Smooth muscle cell (in vitro differentiated cells): Measurements from ENCODE around the gene ADORA2A. TPM values are rescaled to one million over a fixed set of nuclear protein-coding genes. Genes with fewer than 3 reads are reported as not detected.
A peak's percentile ranks its signal among the peaks of the same experiment; 100 is the strongest.

Experiments
- DNase-seq: peaks from one replicate; lab custom pipeline; 2025; ENCODE audit not compliant: unreplicated experiment; lab: John Stamatoyannopoulos, UW
- H2AFZ ChIP-seq: fragments of 200-600 bp; sonication (generic); 2 replicates; pipeline ENCODE4 v1.6.0; 2016; ENCODE audit warnings: antibody characterized with exemption, low read depth, mild to moderate bottlenecking
- H3F3A ChIP-seq: fragments of 200-600 bp; sonication (generic); 2 replicates; pipeline ENCODE4 v1.6.0; 2017; ENCODE audit warnings: antibody characterized with exemption, low read depth
- H3K27ac ChIP-seq: fragments of 200-600 bp; sonication (generic); 2 replicates; pipeline ENCODE4 v1.5.1; 2016; ENCODE audit warnings: low read depth, mild to moderate bottlenecking
- H3K27me3 ChIP-seq: fragments of 200-600 bp; sonication (generic); 2 replicates; pipeline ENCODE4 v1.6.1; 2016; ENCODE audit warnings: low read depth, mild to moderate bottlenecking
- H3K36me3 ChIP-seq: fragments of 200-600 bp; sonication (generic); 2 replicates; pipeline ENCODE4 v1.5.1; 2016; ENCODE audit warnings: low read depth
- H3K4me1 ChIP-seq: fragments of 200-600 bp; sonication (generic); 2 replicates; pipeline ENCODE4 v1.5.1; 2016; ENCODE audit warnings: low read depth
- H3K4me2 ChIP-seq: fragments of 200-600 bp; sonication (generic); 2 replicates; pipeline ENCODE4 v1.6.0; 2016; ENCODE audit warnings: mild to moderate bottlenecking
- H3K4me3 ChIP-seq: fragments of 200-600 bp; sonication (generic); 2 replicates; pipeline ENCODE4 v1.5.1; 2016; ENCODE audit warnings: mild to moderate bottlenecking
- H3K79me2 ChIP-seq: fragments of 200-600 bp; sonication (generic); 2 replicates; pipeline ENCODE4 v1.6.0; 2016; ENCODE audit warnings: low read depth, mild to moderate bottlenecking
- H3K9ac ChIP-seq: fragments of 200-600 bp; sonication (generic); 2 replicates; pipeline ENCODE4 v1.6.0; 2016; ENCODE audit warnings: low read depth
- H3K9me3 ChIP-seq: fragments of 200-600 bp; sonication (generic); replicated peaks from 2 replicates; pipeline ENCODE4 v1.5.1; 2016; ENCODE audit warnings: low read depth
- H4K20me1 ChIP-seq: fragments of 200-600 bp; sonication (generic); 2 replicates; pipeline ENCODE4 v1.6.0; 2016; ENCODE audit warnings: low read depth
- CTCF ChIP-seq: fragments of 200-600 bp; sonication (generic); IDR thresholded peaks from 2 replicates; pipeline ENCODE4 v1.5.1; 2017; ENCODE audit warnings: borderline replicate concordance, mild to moderate bottlenecking, antibody characterized with exemption; ENCODE audit not compliant: insufficient read depth, poor library complexity, severe bottlenecking
- WGBS: methylation state at CpG from one replicate; pipeline ENCODE4 v1.1.7; 2016; ENCODE audit warnings: low lambda C conversion rate; 5-methylcytosine and 5-hydroxymethylcytosine counted together
- polyA plus RNA-seq: library from polyadenylated mRNA; unstranded; fragments of >200 nt; fragmentation: Nextera tagmentation; extraction: Ambion mirVana; gene quantifications from 2 replicates; pipeline ENCODE4 v1.2.1, GENCODE V29; 2016
- total RNA-seq: library from RNA; depleted of rRNA; stranded (reverse); fragments of >200 nt; gene quantifications from 2 replicates; pipeline ENCODE4 v1.2.3, GENCODE V29; 2014

ADORA2A gene
- total and polyA plus RNA-seq, 2 experiments from 2014 or later = 1.6 to 1.8 TPM

GRCh38 chr22:24390156-24390555 lies 37.2 kb upstream of the ADORA2A start:
- no peak for TF ChIP-seq CTCF
- no peaks in the 10 kb centered on the region for H3K27me3 ChIP-seq

GRCh38 chr22:24390576-24390975 lies 36.8 kb upstream of the ADORA2A start:
- H3K36me3 ChIP-seq = no peaks in the 10 kb centered on the region
- H3K27ac ChIP-seq = no peak overlapping the region
- no peaks in the 10 kb centered on the region for H3K27me3 ChIP-seq
- peaks cover 54% of the 10 kb centered on the region for H4K20me1 ChIP-seq
- H3K9me3 ChIP-seq = no peaks in the 10 kb centered on the region
- no peaks in the 10 kb centered on the region for H3K4me1 ChIP-seq
- 85% methylated on average over 7 of the region's 7 CpGs for WGBS
- no peaks in the 10 kb centered on the region for H3F3A ChIP-seq
- no peaks in the 10 kb centered on the region for H3K79me2 ChIP-seq
- H2AFZ ChIP-seq = no peak overlapping the region
- no peak for DNase-seq
- no peak overlapping the region for H3K4me3 ChIP-seq
- no peak overlapping the region for H3K4me2 ChIP-seq
- no peak overlapping the region for H3K9ac ChIP-seq
- TF ChIP-seq CTCF = no peak

More at GRCh38 chr22:24390156-24390555, 37.2 kb upstream of the ADORA2A start:
- Histone ChIP-seq H2AFZ (no peak overlapping the region), H3F3A (no peaks in the 10 kb centered on the region), H3K9ac (no peak overlapping the region), H3K4me1 (no peaks in the 10 kb centered on the region), H3K79me2 (no peaks in the 10 kb centered on the region), H3K4me2 (no peak overlapping the region), H3K4me3 (no peak overlapping the region), H3K27ac (no peak overlapping the region), H4K20me1 (peaks cover 53% of the 10 kb centered on the region), H3K9me3 (no peaks in the 10 kb centered on the region), H3K36me3 (no peaks in the 10 kb centered on the region)
- WGBS = 91% methylated on average over 2 of the region's 2 CpGs
- DNase-seq = no peak

GRCh38 chr22:24391836-24392217 lies 35.6 kb upstream of the ADORA2A start:
- Histone ChIP-seq H3K4me1 (no peaks in the 10 kb centered on the region), H3K79me2 (no peaks in the 10 kb centered on the region), H3F3A (no peaks in the 10 kb centered on the region), H3K4me2 (peak overlapping the region; percentile 6), H3K9me3 (no peaks in the 10 kb centered on the region), H3K9ac (no peak overlapping the region), H3K27ac (no peak overlapping the region), H2AFZ (no peak overlapping the region), H4K20me1 (peaks cover 52% of the 10 kb centered on the region), H3K4me3 (no peak overlapping the region), H3K36me3 (no peaks in the 10 kb centered on the region), H3K27me3 (no peaks in the 10 kb centered on the region)
- no peak for TF ChIP-seq CTCF
- 69% methylated on average over 3 of the region's 3 CpGs for WGBS
- DNase-seq = no peak

GRCh38 chr22:24392218-24392931 lies 35.0 kb upstream of the ADORA2A start:
- no peak overlapping the region for H2AFZ ChIP-seq
- H3K27me3 ChIP-seq = no peaks in the 10 kb centered on the region
- no peaks in the 10 kb centered on the region for H3K9me3 ChIP-seq
- no peak overlapping the region for H3K9ac ChIP-seq
- H3F3A ChIP-seq = peaks cover 2% of the 10 kb centered on the region
- H3K4me2 ChIP-seq = peak overlapping the region; percentile 6
- peaks cover 47% of the 10 kb centered on the region for H4K20me1 ChIP-seq
- no peaks in the 10 kb centered on the region for H3K4me1 ChIP-seq
- TF ChIP-seq CTCF = no peak
- H3K36me3 ChIP-seq = no peaks in the 10 kb centered on the region
- WGBS = 75% methylated on average over 4 of the region's 4 CpGs
- H3K79me2 ChIP-seq = no peaks in the 10 kb centered on the region
- H3K4me3 ChIP-seq = no peak overlapping the region
- no peak overlapping the region for H3K27ac ChIP-seq
- no peak for DNase-seq
